Activated CD8-positive, alpha-beta T cell treated with anti-CD3 and anti-CD28 coated beads for 36 hours (primary cell): ENCODE results near the gene ETNPPL. TPM values are rescaled to one million over a fixed set of nuclear protein-coding genes. Genes with fewer than 3 reads are reported as not detected.
A peak's percentile ranks its signal among the peaks of the same experiment; 100 is the strongest.

Experiments used
- ATAC-seq: fragments of 200-7000 bp; cut with Tn5 transposase; one replicate; pipeline ENCODE4 v1.10.0; 2021; ENCODE audit warnings: mild to moderate bottlenecking, moderate library complexity
- CTCF ChIA-PET: fragments of 350-600 bp; sonication (Branson Sonifier 250); formaldehyde crosslinking; loops from one replicate; lab custom pipeline; 2021; ENCODE audit warnings: antibody characterized with exemption; lab: Charles Lee
- POLR2A ChIA-PET: fragments of 350-600 bp; sonication (Branson Sonifier 250); formaldehyde crosslinking; loops from one replicate; lab custom pipeline; 2021; ENCODE audit warnings: antibody characterized with exemption; lab: Charles Lee
- DNase-seq: peaks from one replicate; pipeline ENCODE4 v3.0.0-alpha.2; 2020
- H3K27ac Mint-ChIP-seq: one replicate; pipeline ENCODE4 v1.8.0; 2021; ENCODE audit warnings: mild to moderate bottlenecking, mixed read lengths
- H3K27me3 Mint-ChIP-seq: one replicate; pipeline ENCODE4 v1.8.0; 2021; ENCODE audit warnings: mixed read lengths
- H3K36me3 Mint-ChIP-seq: one replicate; pipeline ENCODE4 v1.8.0; 2021; ENCODE audit warnings: low read depth, mixed read lengths
- H3K4me1 Mint-ChIP-seq: one replicate; pipeline ENCODE4 v1.8.0; 2021; ENCODE audit warnings: low read depth, mixed read lengths
- H3K4me3 Mint-ChIP-seq: one replicate; pipeline ENCODE4 v1.8.0; 2021; ENCODE audit warnings: mild to moderate bottlenecking, moderate library complexity, mixed read lengths
- H3K9me3 Mint-ChIP-seq: one replicate; pipeline ENCODE4 v1.8.0; 2021; ENCODE audit warnings: mixed read lengths
- CTCF ChIP-seq: fragments of 200-600 bp; IDR thresholded peaks from one replicate; pipeline ENCODE4 v1.8.0; 2022; ENCODE audit warnings: antibody characterized with exemption, mild to moderate bottlenecking
- intact Hi-C: fragments of 100-400 bp; cut with micrococcal nuclease; formaldehyde crosslinking; loops from one replicate; pipeline ENCODE4 v1.10.0; 2022
- total RNA-seq, 2 experiments: library from RNA; stranded (reverse); gene quantifications; one replicate each; pipeline ENCODE4 v1.2.3, GENCODE V29; 2021

Gene ETNPPL
- total RNA-seq, 2 experiments from 2014 or later = not detected

GRCh38 chr4:108749119-108749518 is 13.7 kb downstream of the ETNPPL start:
- Mint-ChIP-seq H3K27me3 (peaks cover 3% of the 10 kb centered on the region), H3K36me3 (no peaks in the 10 kb centered on the region), H3K27ac (no peak overlapping the region), H3K4me3 (no peak overlapping the region), H3K9me3 (no peaks in the 10 kb centered on the region), H3K4me1 (peaks cover 5% of the 10 kb centered on the region)
- DNase-seq (no peak), ATAC-seq (no peak)
- CTCF ChIA-PET = interaction anchor here (1.6 kb wide), 1 partner anchor 34 kb away, joined by 4 read pairs; no protein-coding TSS in a partner anchor
- POLR2A ChIA-PET = no interaction called here
- intact Hi-C loops = no loop called here
- TF ChIP-seq CTCF = peak; percentile 8

DNA sequence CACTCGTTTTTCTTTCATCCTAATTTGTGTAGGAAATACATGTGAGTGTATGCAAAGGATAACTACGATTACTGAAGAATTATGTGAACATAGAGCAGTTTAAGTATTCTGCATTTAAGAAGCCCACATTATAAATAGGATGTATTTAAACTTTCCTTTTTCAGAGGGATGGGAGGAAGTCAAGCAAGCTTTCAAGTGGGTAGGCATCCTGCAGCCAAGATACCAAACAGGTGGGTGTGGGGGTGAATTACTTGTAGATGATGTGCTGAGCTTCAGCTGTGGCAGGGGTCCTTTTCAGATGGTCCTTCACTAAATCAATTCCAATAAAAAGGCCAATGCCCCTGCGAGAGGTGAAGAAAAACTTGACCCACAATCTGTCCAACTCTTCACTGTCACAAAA is 16.3 kb downstream of the ETNPPL start:
- Mint-ChIP-seq H3K27me3 (peaks cover 1% of the 10 kb centered on the region), H3K27ac (no peak overlapping the region), H3K4me3 (no peak overlapping the region), H3K36me3 (no peaks in the 10 kb centered on the region), H3K9me3 (no peaks in the 10 kb centered on the region), H3K4me1 (peaks cover 5% of the 10 kb centered on the region)
- ATAC-seq (no peak), DNase-seq (no peak)
- ChIA-PET CTCF (no interaction called here), POLR2A (no interaction called here)
- intact Hi-C loops = no loop called here
- TF ChIP-seq CTCF = no peak

GRCh38 chr4:108744307-108744706 is 18.5 kb downstream of the ETNPPL start:
- ChIA-PET POLR2A (no interaction called here), CTCF (no interaction called here)
- intact Hi-C loops = no loop called here
- Mint-ChIP-seq H3K36me3 (no peaks in the 10 kb centered on the region), H3K27ac (no peak overlapping the region), H3K4me1 (peaks cover 5% of the 10 kb centered on the region), H3K27me3 (peaks cover 1% of the 10 kb centered on the region), H3K4me3 (no peak overlapping the region), H3K9me3 (no peaks in the 10 kb centered on the region)
- DNase-seq (no peak), ATAC-seq (no peak)
- TF ChIP-seq CTCF = no peak

DNA sequence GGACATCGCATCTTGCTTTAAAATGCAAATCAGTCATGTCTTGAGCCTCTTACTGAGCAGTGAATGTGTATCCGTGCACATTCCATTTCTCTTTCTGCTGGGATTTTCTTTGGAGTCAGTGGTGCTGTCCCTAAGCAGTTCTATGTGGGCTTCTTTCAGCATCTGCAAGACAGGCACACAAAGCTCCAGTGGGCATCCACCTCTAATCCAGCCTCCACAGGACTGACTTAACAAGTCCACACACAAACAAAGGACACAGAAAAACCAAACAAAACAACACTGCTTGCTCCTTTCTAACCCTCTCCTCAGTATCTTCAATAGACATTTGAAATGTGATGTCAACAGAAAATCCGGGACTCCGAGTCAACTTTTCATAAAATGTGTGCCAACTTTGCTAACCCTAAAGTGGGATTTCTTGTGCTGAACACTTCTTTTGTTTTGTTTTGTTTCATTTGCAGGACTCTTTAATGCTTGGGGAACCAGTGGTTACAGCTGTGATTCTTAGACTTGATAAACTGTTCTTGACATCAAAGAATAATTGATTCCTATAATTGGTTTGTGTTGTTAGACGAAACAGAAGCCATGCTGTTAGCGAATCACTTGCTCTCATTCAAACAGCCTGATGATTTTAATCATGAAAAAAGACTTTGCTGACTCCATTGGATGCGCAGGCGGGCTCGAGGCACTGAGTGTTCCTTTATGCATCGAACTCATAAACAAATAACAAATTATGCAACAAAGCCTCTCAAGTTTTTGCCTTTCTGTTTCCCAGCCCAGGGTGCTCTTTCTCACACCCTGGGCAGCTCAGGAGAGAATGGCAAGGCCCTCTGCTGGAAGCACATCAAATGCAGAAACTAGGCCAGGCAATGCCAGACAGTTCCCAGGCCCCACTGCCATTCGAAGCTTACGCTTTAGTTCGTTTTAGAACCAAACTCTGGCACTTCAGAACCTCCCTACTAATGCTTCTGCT is 20.1 kb downstream of the ETNPPL start:
- ATAC-seq = no peak
- Mint-ChIP-seq H3K36me3 (no peaks in the 10 kb centered on the region), H3K4me1 (peaks cover 5% of the 10 kb centered on the region), H3K27me3 (no peaks in the 10 kb centered on the region), H3K4me3 (no peak overlapping the region), H3K27ac (no peak overlapping the region), H3K9me3 (no peaks in the 10 kb centered on the region)
- intact Hi-C loops = no loop called here
- TF ChIP-seq CTCF = no peak
- CTCF ChIA-PET = interaction anchor here (0.9 to 1.1 kb wide), 2 partner anchors 28 to 91 kb away, joined by 3 read pairs; no protein-coding TSS in a partner anchor
- DNase-seq = no peak
- POLR2A ChIA-PET = interaction anchor here (0.6 kb wide), 1 partner anchor 438 kb away, joined by 3 read pairs; no protein-coding TSS in a partner anchor
